CD4-positive, alpha-beta T cell treated with Interleukin-15 for 1 hour (primary cell): ENCODE data around the gene MTNR1B.

Experiments
- DNase-seq: peaks from one replicate; pipeline ENCODE4 v3.0.0-alpha.2; 2020

The MTNR1B gene

GRCh38 chr11:92969634-92970347 is at the start of gene MTNR1B:
TSS of gene MTNR1B (plus strand) at chr11:92969651. CDS start at chr11:92969726, 75 bp downstream.
- DNase-seq: no peak

GRCh38 chr11:92920331-92920730 is 49.1 kb upstream of the MTNR1B start:
- no peak for DNase-seq

- DNase-seq: no peak
These were observed 46.7 kb upstream of the MTNR1B start for GRCh38 chr11:92922731-92923130.

GRCh38 chr11:92929246-92929645 is 40.2 kb upstream of the MTNR1B start:
- no peak for DNase-seq

GRCh38 chr11:92929653-92930052 is 39.8 kb upstream of the MTNR1B start:
- no peak for DNase-seq

GRCh38 chr11:92931746-92932422 is 37.6 kb upstream of the MTNR1B start:
- no peak for DNase-seq

GRCh38 chr11:92939305-92939704 is 30.1 kb upstream of the MTNR1B start:
- DNase-seq: no peak

- no peak for DNase-seq
These were observed 27.5 kb upstream of the MTNR1B start for GRCh38 chr11:92941676-92942571.

- no peak for DNase-seq
These were observed 22.7 kb upstream of the MTNR1B start for GRCh38 chr11:92946707-92947106.

- DNase-seq: no peak
These were observed 21.3 kb upstream of the MTNR1B start for GRCh38 chr11:92948116-92948515.

GRCh38 chr11:92954003-92954402 is 15.4 kb upstream of the MTNR1B start:
- DNase-seq: no peak

- DNase-seq: no peak
These were observed 13.6 kb upstream of the MTNR1B start for GRCh38 chr11:92955860-92956259.

GRCh38 chr11:92960886-92961285 is 8.6 kb upstream of the MTNR1B start:
- no peak for DNase-seq

- no peak for DNase-seq
These were observed 7.0 kb upstream of the MTNR1B start for GRCh38 chr11:92962446-92962845.

GRCh38 chr11:92964471-92964870 is 5.0 kb upstream of the MTNR1B start:
- no peak for DNase-seq

- DNase-seq: no peak
These were observed 4.3 kb upstream of the MTNR1B start for GRCh38 chr11:92965196-92965595.

- no peak for DNase-seq
These were observed 2.3 kb upstream of the MTNR1B start for GRCh38 chr11:92967178-92967577.

GRCh38 chr11:92967867-92968266 is 1.6 kb upstream of the MTNR1B start:
- no peak for DNase-seq

- DNase-seq: no peak
These were observed 188 bp upstream of the MTNR1B start for GRCh38 chr11:92969293-92969633.

- DNase-seq: no peak
These were observed 2.8 kb downstream of the MTNR1B start for GRCh38 chr11:92972248-92972647.

- no peak for DNase-seq
These were observed 5.8 kb downstream of the MTNR1B start for GRCh38 chr11:92975285-92975684.

GRCh38 chr11:92976681-92977080 is 7.2 kb downstream of the MTNR1B start:
- DNase-seq: no peak

- no peak for DNase-seq
These were observed 8.0 kb downstream of the MTNR1B start for GRCh38 chr11:92977401-92977800.
